PC-9 (cell line): ENCODE results near the gene CFAP74. TPM values are rescaled to one million over a fixed set of nuclear protein-coding genes. Genes with fewer than 3 reads are reported as not detected.

ENCODE experiments used
- BruUV-seq: library from RNA; stranded (reverse); fragments of 400-500 nt; replicated peaks from 2 replicates; lab custom pipeline; 2021; lab: Mats Ljungman, UMichigan
- CTCF ChIA-PET: fragments of 300-600 bp; sonication (Branson Sonifier 250); formaldehyde crosslinking; loops from one replicate; lab custom pipeline; 2022; ENCODE audit warnings: antibody characterized with exemption; lab: Charles Lee
- POLR2A ChIA-PET: fragments of 300-600 bp; sonication (Branson Sonifier 250); formaldehyde crosslinking; loops from one replicate; lab custom pipeline; 2022; ENCODE audit warnings: antibody characterized with exemption; ENCODE audit not compliant: unreplicated experiment; lab: Charles Lee
- DNase-seq, 2 experiments: peaks; one replicate each; pipeline versions ENCODE4 v3.0.0 to v3.0.0-alpha.2; 2015 to 2022; ENCODE audit warnings: mixed read lengths in 1 of 2
- H2AFZ ChIP-seq: fragments of 200-600 bp; sonication (generic); 2 replicates; pipeline ENCODE4 v1.8.1; 2017; ENCODE audit warnings: antibody characterized with exemption
- H3F3A ChIP-seq: fragments of 200-600 bp; sonication (generic); 2 replicates; pipeline ENCODE4 v1.8.1; 2017; ENCODE audit warnings: antibody characterized with exemption, mild to moderate bottlenecking, low read depth; ENCODE audit not compliant: insufficient read depth
- H3K27ac ChIP-seq: fragments of 200-600 bp; sonication (generic); 2 replicates; pipeline ENCODE4 v1.6.1; 2016; ENCODE audit warnings: mixed run types
- H3K27me3 ChIP-seq: fragments of 200-600 bp; sonication (generic); 2 replicates; pipeline ENCODE4 v1.6.1; 2016; ENCODE audit warnings: low read depth, mixed run types; ENCODE audit not compliant: insufficient read depth
- H3K36me3 ChIP-seq: fragments of 200-600 bp; sonication (generic); 2 replicates; pipeline ENCODE4 v1.6.1; 2016; ENCODE audit warnings: low read depth, mixed run types
- H3K4me1 ChIP-seq: fragments of 200-600 bp; sonication (generic); replicated peaks from 2 replicates; pipeline ENCODE4 v1.6.1; 2016; ENCODE audit warnings: mixed run types; ENCODE audit not compliant: insufficient read depth
- H3K4me2 ChIP-seq: fragments of 200-600 bp; sonication (generic); 2 replicates; pipeline ENCODE4 v1.6.1; 2017; ENCODE audit warnings: mixed run types
- H3K4me3 ChIP-seq: fragments of 200-600 bp; sonication (generic); 2 replicates; pipeline ENCODE4 v1.6.1; 2016; ENCODE audit warnings: mixed run types
- H3K79me2 ChIP-seq: fragments of 200-600 bp; sonication (generic); 2 replicates; pipeline ENCODE4 v1.6.1; 2017; ENCODE audit warnings: low read depth, mixed run types
- H3K9me2 ChIP-seq: fragments of 200-600 bp; sonication (generic); 2 replicates; pipeline ENCODE4 v1.8.1; 2017; ENCODE audit warnings: mild to moderate bottlenecking; ENCODE audit not compliant: insufficient read depth
- H3K9me3 ChIP-seq: fragments of 200-600 bp; sonication (generic); 2 replicates; pipeline ENCODE4 v1.8.1; 2016; ENCODE audit warnings: low read depth; ENCODE audit not compliant: insufficient read depth
- H4K20me1 ChIP-seq: fragments of 200-600 bp; sonication (generic); 2 replicates; pipeline ENCODE4 v1.8.1; 2017; ENCODE audit not compliant: insufficient read depth
- EZH2 ChIP-seq: fragments of 200-600 bp; sonication (generic); IDR thresholded peaks from 2 replicates; pipeline ENCODE4 v1.8.0; 2017; ENCODE audit warnings: antibody characterized with exemption, low read depth
- intact Hi-C: fragments of 100-400 bp; cut with micrococcal nuclease; formaldehyde crosslinking; loops from one replicate; pipeline ENCODE4 v1.10.0; 2022; ENCODE audit not compliant: unreplicated experiment
- total RNA-seq: library from RNA; stranded (reverse); gene quantifications from 2 replicates; pipeline ENCODE4 v1.2.3, GENCODE V29; 2021
- TF ChIP-seq, protein P1 (sequence below): fragments of 200-600 bp; sonication (generic); conservative IDR thresholded peaks from 2 replicates; pipeline ENCODE4 v1.6.1; 2017; ENCODE audit warnings: mixed run types, antibody characterized with exemption, mild to moderate bottlenecking, moderate library complexity

Gene CFAP74
- total RNA-seq, 1 experiment from 2014 or later = 2.8 TPM

DNA sequence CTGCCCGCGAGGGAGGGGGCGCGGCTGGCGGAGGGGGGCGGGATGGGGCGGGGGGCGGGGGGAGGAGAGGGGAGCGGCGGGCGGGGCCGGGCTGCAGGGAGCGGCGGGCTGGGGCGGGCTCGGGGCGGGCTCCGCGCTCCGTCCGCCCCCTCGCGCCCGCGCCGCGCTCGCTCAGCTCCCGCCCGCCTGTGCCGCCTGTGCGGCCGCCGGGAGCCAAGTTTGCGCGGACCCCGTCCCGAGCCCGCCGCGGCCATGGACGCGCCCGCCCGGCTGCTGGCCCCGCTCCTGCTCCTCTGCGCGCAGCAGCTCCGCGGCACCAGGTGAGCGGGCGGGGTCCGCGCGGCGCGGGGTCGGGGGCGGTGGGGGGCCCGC lies 15.6 kb upstream of the CFAP74 start, which contains the start of gene GABRD:
GABRD (plus strand) TSS at position 174 of the 372 bp plus-strand sequence; CDS start at position 253, 79 bp downstream.
- BruUV-seq = no TSS peak
- Histone ChIP-seq H4K20me1 (no peaks in the 10 kb centered on the region), H3K27ac (no peak within 1 kb of the TSS), H3F3A (peaks cover 3% of the 10 kb centered on the region; the same call in 1 of the 2 replicates), H3K79me2 (no peaks in the 10 kb centered on the region), H3K9me3 (no peaks in the 10 kb centered on the region), H3K4me2 (no peak within 1 kb of the TSS), H3K4me1 (no peaks in the 10 kb centered on the region), H3K4me3 (no peak within 1 kb of the TSS), H3K9me2 (no peaks in the 10 kb centered on the region), H3K27me3 (peaks cover 88% of the 10 kb centered on the region), H3K36me3 (no peaks in the 10 kb centered on the region), H2AFZ (no peak within 1 kb of the TSS)
- DNase-seq = no peak
- ChIA-PET CTCF (no interaction called here), POLR2A (interaction anchor here (0.6 kb wide), 1 partner anchor 170 kb away, joined by 8 read pairs; no protein-coding TSS in a partner anchor)
- intact Hi-C loops = no loop called here
- no peak for TF ChIP-seq EZH2
- TF ChIP-seq, protein P1, sequence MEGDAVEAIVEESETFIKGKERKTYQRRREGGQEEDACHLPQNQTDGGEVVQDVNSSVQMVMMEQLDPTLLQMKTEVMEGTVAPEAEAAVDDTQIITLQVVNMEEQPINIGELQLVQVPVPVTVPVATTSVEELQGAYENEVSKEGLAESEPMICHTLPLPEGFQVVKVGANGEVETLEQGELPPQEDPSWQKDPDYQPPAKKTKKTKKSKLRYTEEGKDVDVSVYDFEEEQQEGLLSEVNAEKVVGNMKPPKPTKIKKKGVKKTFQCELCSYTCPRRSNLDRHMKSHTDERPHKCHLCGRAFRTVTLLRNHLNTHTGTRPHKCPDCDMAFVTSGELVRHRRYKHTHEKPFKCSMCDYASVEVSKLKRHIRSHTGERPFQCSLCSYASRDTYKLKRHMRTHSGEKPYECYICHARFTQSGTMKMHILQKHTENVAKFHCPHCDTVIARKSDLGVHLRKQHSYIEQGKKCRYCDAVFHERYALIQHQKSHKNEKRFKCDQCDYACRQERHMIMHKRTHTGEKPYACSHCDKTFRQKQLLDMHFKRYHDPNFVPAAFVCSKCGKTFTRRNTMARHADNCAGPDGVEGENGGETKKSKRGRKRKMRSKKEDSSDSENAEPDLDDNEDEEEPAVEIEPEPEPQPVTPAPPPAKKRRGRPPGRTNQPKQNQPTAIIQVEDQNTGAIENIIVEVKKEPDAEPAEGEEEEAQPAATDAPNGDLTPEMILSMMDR = no peak

DNA sequence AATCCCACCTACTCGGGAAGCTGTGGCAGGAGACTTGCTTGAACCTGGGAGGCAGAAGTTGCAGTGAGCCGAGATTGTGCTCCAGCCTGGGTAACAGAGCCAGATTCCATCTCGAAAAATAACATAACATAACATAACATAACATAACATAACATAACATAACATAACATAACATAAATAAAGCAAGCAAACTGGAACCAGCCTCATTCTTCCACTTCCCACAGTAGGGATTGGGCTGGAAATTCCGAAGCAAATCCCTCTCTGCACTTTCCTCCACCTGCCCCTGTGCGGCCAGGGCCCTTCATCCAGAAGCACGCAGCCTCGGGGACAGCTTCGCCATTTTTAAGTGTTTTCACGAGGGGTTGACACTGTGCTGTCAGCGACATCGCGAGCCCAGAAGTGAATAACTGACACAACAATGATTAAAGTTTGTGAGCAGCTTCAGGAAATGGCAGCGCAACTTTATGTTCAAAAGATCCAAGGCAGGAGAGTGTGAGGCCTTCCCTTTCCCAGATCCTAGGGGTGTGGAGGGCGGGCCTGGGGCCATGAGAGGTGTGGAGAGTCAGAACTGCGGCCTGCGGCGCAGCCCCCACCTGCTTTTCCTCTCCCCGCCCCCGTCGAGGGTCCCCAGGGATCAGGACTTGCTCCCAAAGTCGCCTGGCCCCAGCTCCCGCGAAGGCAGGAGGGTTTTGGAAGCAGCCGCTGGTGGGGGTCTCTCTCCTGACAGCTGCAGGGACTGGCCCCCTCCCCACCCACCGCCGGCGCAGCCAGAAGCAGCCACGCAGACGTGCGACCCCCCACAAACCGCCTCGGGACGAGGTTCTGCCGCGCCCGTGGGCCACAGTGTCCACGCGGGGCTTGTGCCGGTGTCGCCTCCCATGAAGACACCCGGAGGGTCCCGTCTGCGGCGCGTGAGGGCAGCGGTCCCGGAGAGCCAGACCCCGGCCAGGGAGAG lies 14.9 kb upstream of the CFAP74 start:
- TF ChIP-seq EZH2 = no peak
- TF ChIP-seq, protein P1 = no peak
- CTCF ChIA-PET = no interaction called here

DNA sequence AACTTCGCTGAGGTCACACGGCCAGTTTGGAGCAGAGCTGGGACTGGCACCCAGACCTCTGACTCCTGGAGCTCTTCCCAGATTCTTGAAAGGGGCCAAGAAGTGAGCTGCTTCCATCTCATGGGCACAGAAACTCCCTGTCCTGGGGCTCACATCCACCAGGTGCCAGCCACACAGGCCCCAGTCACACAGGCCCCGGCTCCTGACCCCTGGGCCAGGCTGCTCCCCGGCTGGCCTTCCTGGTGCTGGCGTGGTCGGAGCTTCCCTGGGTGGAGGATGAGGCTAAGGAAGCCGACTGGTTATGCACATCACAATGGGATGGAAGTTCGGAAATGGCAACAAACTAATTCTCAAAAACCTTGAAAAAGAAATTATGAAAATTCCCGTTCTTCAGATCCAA lies 12.5 kb upstream of the CFAP74 start:
- DNase-seq = no peak
- intact Hi-C loops = no loop called here
- Histone ChIP-seq H2AFZ (no peak overlapping the region), H3K4me1 (no peaks in the 10 kb centered on the region), H3K9me3 (no peaks in the 10 kb centered on the region), H3K27ac (no peak overlapping the region), H3K79me2 (no peaks in the 10 kb centered on the region), H3K36me3 (no peaks in the 10 kb centered on the region), H3K4me2 (no peak overlapping the region), H3F3A (peaks cover 3% of the 10 kb centered on the region; the same call in 1 of the 2 replicates), H3K9me2 (no peaks in the 10 kb centered on the region), H4K20me1 (no peaks in the 10 kb centered on the region), H3K4me3 (no peak overlapping the region), H3K27me3 (peaks cover 82% of the 10 kb centered on the region)
- POLR2A ChIA-PET = no interaction called here
- no peak for TF ChIP-seq EZH2
- TF ChIP-seq, protein P1 = no peak
- no TSS peak for BruUV-seq
- CTCF ChIA-PET = no interaction called here

More for the DNA sequence above, 14.9 kb upstream of the CFAP74 start:
- no TSS peak for BruUV-seq
- peaks cover 88% of the 10 kb centered on the region for H3K27me3 ChIP-seq
- H3K4me3 ChIP-seq = no peak overlapping the region
- no peaks in the 10 kb centered on the region for H3K9me3 ChIP-seq
- H3K79me2 ChIP-seq = no peaks in the 10 kb centered on the region
- no peaks in the 10 kb centered on the region for H3K9me2 ChIP-seq
- H3K27ac ChIP-seq = no peak overlapping the region
- H2AFZ ChIP-seq = no peak overlapping the region
- intact Hi-C loops = no loop called here
- no peaks in the 10 kb centered on the region for H3K36me3 ChIP-seq
- H3F3A ChIP-seq = peaks cover 3% of the 10 kb centered on the region; the same call in 1 of the 2 replicates
- no peaks in the 10 kb centered on the region for H4K20me1 ChIP-seq
- no peak for DNase-seq
- POLR2A ChIA-PET = interaction anchor here (0.6 kb wide), 1 partner anchor 171 kb away, joined by 8 read pairs; no protein-coding TSS in a partner anchor
- H3K4me1 ChIP-seq = no peaks in the 10 kb centered on the region
- no peak overlapping the region for H3K4me2 ChIP-seq
